ENCODE results near the gene WDR35. TPM values are rescaled to one million over a fixed set of nuclear protein-coding genes. Genes with fewer than 3 reads are reported as not detected.
"Not testable (repeated sequence)": the region's sequence is repeated elsewhere in the genome, so short reads cannot be mapped to it uniquely, and the experiment has no call there.

Gene WDR35
- polyA plus RNA-seq, 4 donors, result 0.45 to 7.1 (median 1.3) TPM

- Histone ChIP-seq H3K9me3 (ENCODE audit: control insufficient read depth in 2 of 2, insufficient read depth in 1 of 2, low read depth in 1 of 2, low read length in 1 of 2) (no peaks in the 10 kb centered on the region), H3K36me3 (ENCODE audit: control insufficient read depth in 3 of 3, insufficient read depth in 2 of 3, low read depth in 1 of 3, low read length in 3 of 3) (peaks cover 0 to 15% (median 0%) of the 10 kb centered on the region in 3 donors), H3K4me3 (ENCODE audit: low read depth in 1 of 3, low read length in 3 of 3) (no peak overlapping the region), H3K27ac (ENCODE audit: low read depth in 1 of 3, low read length in 2 of 3) (no peak overlapping the region), H3K4me1 (ENCODE audit: control insufficient read depth in 3 of 3, insufficient read depth in 2 of 3, low read depth in 1 of 3, low read length in 2 of 3) (no peaks in the 10 kb centered on the region), H3K27me3 (ENCODE audit: control insufficient read depth in 3 of 3, insufficient read depth in 3 of 3, low read length in 3 of 3) (no peaks in the 10 kb centered on the region)
- no peak for FAIRE-seq
- 76 to 97% (median 91%) methylated on average over 2 of the region's 2 CpGs for WGBS, 3 donors
- no peak for DNase-seq
These were observed 108.5 kb downstream of the WDR35 start for GRCh38 chr2:19881221-19881907.

GRCh38 chr2:19880191-19880590, 109.7 kb downstream of the WDR35 start:
- not testable (repeated sequence) for DNase-seq; H3K4me3 ChIP-seq (ENCODE audit: low read depth in 1 of 3, low read length in 3 of 3); H3K27me3 ChIP-seq (ENCODE audit: control insufficient read depth in 3 of 3, insufficient read depth in 3 of 3, low read length in 3 of 3); H3K9me3 ChIP-seq (ENCODE audit: control insufficient read depth in 2 of 2, insufficient read depth in 1 of 2, low read depth in 1 of 2, low read length in 1 of 2); H3K4me1 ChIP-seq (ENCODE audit: control insufficient read depth in 3 of 3, insufficient read depth in 2 of 3, low read depth in 1 of 3, low read length in 2 of 3); FAIRE-seq; H3K27ac ChIP-seq (ENCODE audit: low read depth in 1 of 3, low read length in 2 of 3)
- H3K36me3 ChIP-seq (ENCODE audit: control insufficient read depth in 3 of 3, insufficient read depth in 2 of 3, low read depth in 1 of 3, low read length in 3 of 3), result peaks cover 0 to 18% (median 0%) of the 10 kb centered on the region in 3 donors

- Histone ChIP-seq H3K27me3 (ENCODE audit: control insufficient read depth in 3 of 3, insufficient read depth in 3 of 3, low read length in 3 of 3) (no peaks in the 10 kb centered on the region), H3K4me3 (ENCODE audit: low read depth in 1 of 3, low read length in 3 of 3) (no peak overlapping the region), H3K36me3 (ENCODE audit: control insufficient read depth in 3 of 3, insufficient read depth in 2 of 3, low read depth in 1 of 3, low read length in 3 of 3) (peaks cover 0 to 18% (median 0%) of the 10 kb centered on the region in 3 donors), H3K27ac (ENCODE audit: low read depth in 1 of 3, low read length in 2 of 3) (no peak overlapping the region), H3K9me3 (ENCODE audit: control insufficient read depth in 2 of 2, insufficient read depth in 1 of 2, low read depth in 1 of 2, low read length in 1 of 2) (no peaks in the 10 kb centered on the region), H3K4me1 (ENCODE audit: control insufficient read depth in 3 of 3, insufficient read depth in 2 of 3, low read depth in 1 of 3, low read length in 2 of 3) (no peaks in the 10 kb centered on the region)
- no peak for DNase-seq
- FAIRE-seq, result no peak
- WGBS, 3 donors, result 76 to 83% (median 80%) methylated on average over 3 of the region's 3 CpGs
These were observed 110.8 kb downstream of the WDR35 start for GRCh38 chr2:19879120-19879519.

- H3K36me3 ChIP-seq (ENCODE audit: control insufficient read depth in 3 of 3, insufficient read depth in 2 of 3, low read depth in 1 of 3, low read length in 3 of 3), result peaks cover 0 to 18% (median 0%) of the 10 kb centered on the region in 3 donors
- no peaks in the 10 kb centered on the region for H3K27me3 ChIP-seq (ENCODE audit: control insufficient read depth in 3 of 3, insufficient read depth in 3 of 3, low read length in 3 of 3)
- 95 to 97% (median 96%) methylated on average over 11 to 12 of the region's 12 CpGs for WGBS, 3 donors
- DNase-seq, result no peak
- no peak for FAIRE-seq
- no peak overlapping the region for H3K4me3 ChIP-seq (ENCODE audit: low read depth in 1 of 3, low read length in 3 of 3)
- no peaks in the 10 kb centered on the region for H3K4me1 ChIP-seq (ENCODE audit: control insufficient read depth in 3 of 3, insufficient read depth in 2 of 3, low read depth in 1 of 3, low read length in 2 of 3)
- no peak overlapping the region for H3K27ac ChIP-seq (ENCODE audit: low read depth in 1 of 3, low read length in 2 of 3)
- H3K9me3 ChIP-seq (ENCODE audit: control insufficient read depth in 2 of 2, insufficient read depth in 1 of 2, low read depth in 1 of 2, low read length in 1 of 2), result no peaks in the 10 kb centered on the region
These were observed 111.4 kb downstream of the WDR35 start for GRCh38 chr2:19878268-19879046.

GRCh38 chr2:19876751-19877150, 113.2 kb downstream of the WDR35 start:
- Histone ChIP-seq H3K4me3 (ENCODE audit: low read depth in 1 of 3, low read length in 3 of 3) (no peak overlapping the region), H3K36me3 (ENCODE audit: control insufficient read depth in 3 of 3, insufficient read depth in 2 of 3, low read depth in 1 of 3, low read length in 3 of 3) (peaks cover 0 to 22% (median 0%) of the 10 kb centered on the region in 3 donors), H3K27me3 (ENCODE audit: control insufficient read depth in 3 of 3, insufficient read depth in 3 of 3, low read length in 3 of 3) (no peaks in the 10 kb centered on the region), H3K27ac (ENCODE audit: low read depth in 1 of 3, low read length in 2 of 3) (no peak overlapping the region), H3K4me1 (ENCODE audit: control insufficient read depth in 3 of 3, insufficient read depth in 2 of 3, low read depth in 1 of 3, low read length in 2 of 3) (no peaks in the 10 kb centered on the region), H3K9me3 (ENCODE audit: control insufficient read depth in 2 of 2, insufficient read depth in 1 of 2, low read depth in 1 of 2, low read length in 1 of 2) (no peaks in the 10 kb centered on the region)
- FAIRE-seq (no peak), DNase-seq (no peak)
- 77 to 87% (median 78%) methylated on average over 4 of the region's 4 CpGs for WGBS, 3 donors

GRCh38 chr2:19875280-19875679, 114.6 kb downstream of the WDR35 start:
- FAIRE-seq, result no peak
- 93 to 97% (median 97%) methylated on average over 1 of the region's 1 CpG for WGBS, 3 donors

GRCh38 chr2:19874726-19875125, 115.2 kb downstream of the WDR35 start:
- no peak for FAIRE-seq
- Histone ChIP-seq H3K9me3 (ENCODE audit: control insufficient read depth in 2 of 2, insufficient read depth in 1 of 2, low read depth in 1 of 2, low read length in 1 of 2) (no peaks in the 10 kb centered on the region), H3K4me1 (ENCODE audit: control insufficient read depth in 3 of 3, insufficient read depth in 2 of 3, low read depth in 1 of 3, low read length in 2 of 3) (no peaks in the 10 kb centered on the region), H3K36me3 (ENCODE audit: control insufficient read depth in 3 of 3, insufficient read depth in 2 of 3, low read depth in 1 of 3, low read length in 3 of 3) (peaks cover 0 to 25% (median 0%) of the 10 kb centered on the region in 3 donors), H3K27me3 (ENCODE audit: control insufficient read depth in 3 of 3, insufficient read depth in 3 of 3, low read length in 3 of 3) (no peaks in the 10 kb centered on the region), H3K4me3 (ENCODE audit: low read depth in 1 of 3, low read length in 3 of 3) (no peak overlapping the region), H3K27ac (ENCODE audit: low read depth in 1 of 3, low read length in 2 of 3) (no peak overlapping the region)
- WGBS, 3 donors, result 87 to 93% (median 87%) methylated on average over 3 of the region's 3 CpGs
- no peak for DNase-seq

More at GRCh38 chr2:19875280-19875679, 114.6 kb downstream of the WDR35 start:
- Histone ChIP-seq H3K27ac (ENCODE audit: low read depth in 1 of 3, low read length in 2 of 3) (no peak overlapping the region), H3K9me3 (ENCODE audit: control insufficient read depth in 2 of 2, insufficient read depth in 1 of 2, low read depth in 1 of 2, low read length in 1 of 2) (no peaks in the 10 kb centered on the region), H3K4me3 (ENCODE audit: low read depth in 1 of 3, low read length in 3 of 3) (no peak overlapping the region), H3K36me3 (ENCODE audit: control insufficient read depth in 3 of 3, insufficient read depth in 2 of 3, low read depth in 1 of 3, low read length in 3 of 3) (peaks cover 0 to 27% (median 0%) of the 10 kb centered on the region in 3 donors), H3K4me1 (ENCODE audit: control insufficient read depth in 3 of 3, insufficient read depth in 2 of 3, low read depth in 1 of 3, low read length in 2 of 3) (no peaks in the 10 kb centered on the region), H3K27me3 (ENCODE audit: control insufficient read depth in 3 of 3, insufficient read depth in 3 of 3, low read length in 3 of 3) (no peaks in the 10 kb centered on the region)
- DNase-seq, result no peak

GRCh38 chr2:19873014-19873413, 116.9 kb downstream of the WDR35 start:
- H3K27me3 ChIP-seq (ENCODE audit: control insufficient read depth in 3 of 3, insufficient read depth in 3 of 3, low read length in 3 of 3), result no peaks in the 10 kb centered on the region
- FAIRE-seq (no peak), DNase-seq (no peak)
- H3K9me3 ChIP-seq (ENCODE audit: control insufficient read depth in 2 of 2, insufficient read depth in 1 of 2, low read depth in 1 of 2, low read length in 1 of 2), result no peaks in the 10 kb centered on the region
- H3K4me3 ChIP-seq (ENCODE audit: low read depth in 1 of 3, low read length in 3 of 3), result no peak overlapping the region
- 78 to 85% (median 82%) methylated on average over 5 of the region's 5 CpGs for WGBS, 3 donors
- H3K27ac ChIP-seq (ENCODE audit: low read depth in 1 of 3, low read length in 2 of 3), result no peak overlapping the region
- H3K4me1 ChIP-seq (ENCODE audit: control insufficient read depth in 3 of 3, insufficient read depth in 2 of 3, low read depth in 1 of 3, low read length in 2 of 3), result peaks cover 0 to 14% (median 0%) of the 10 kb centered on the region in 3 donors
- H3K36me3 ChIP-seq (ENCODE audit: control insufficient read depth in 3 of 3, insufficient read depth in 2 of 3, low read depth in 1 of 3, low read length in 3 of 3), result peaks cover 0 to 16% (median 0%) of the 10 kb centered on the region in 3 donors
